Measurements from ENCODE around the gene USP24.
A peak's percentile ranks its signal among the peaks of the same experiment; 100 is the strongest.

Gene USP24

GRCh38 chr1:55064071-55064581, 151.0 kb downstream of the USP24 start:
- H3K36me3 Mint-ChIP-seq (ENCODE audit: insufficient read depth) = peaks cover 26% of the 10 kb centered on the region
- H3K27me3 Mint-ChIP-seq = no peaks in the 10 kb centered on the region
- H3K4me3 Mint-ChIP-seq = no peak overlapping the region
- DNase-seq (ENCODE audit: low spot score in 2 of 2) (no peak), ATAC-seq (replicated peaks; ENCODE audit: extremely low read depth, poor library complexity, severe bottlenecking) (no peak)
- no peak overlapping the region for H3K27ac Mint-ChIP-seq (ENCODE audit: low read depth)
- H3K4me1 Mint-ChIP-seq = no peaks in the 10 kb centered on the region
- no peaks in the 10 kb centered on the region for H3K9me3 Mint-ChIP-seq

GRCh38 chr1:55063577-55063942, 151.6 kb downstream of the USP24 start:
- DNase-seq (ENCODE audit: low spot score in 2 of 2) (no peak), ATAC-seq (replicated peaks; ENCODE audit: extremely low read depth, poor library complexity, severe bottlenecking) (no peak)
- no peak overlapping the region for H3K4me3 Mint-ChIP-seq
- H3K27ac Mint-ChIP-seq (ENCODE audit: low read depth) = no peak overlapping the region
- H3K9me3 Mint-ChIP-seq = no peaks in the 10 kb centered on the region
- H3K4me1 Mint-ChIP-seq = no peaks in the 10 kb centered on the region
- peaks cover 20% of the 10 kb centered on the region for H3K36me3 Mint-ChIP-seq (ENCODE audit: insufficient read depth)
- no peaks in the 10 kb centered on the region for H3K27me3 Mint-ChIP-seq

GRCh38 chr1:55062801-55063576, 152.2 kb downstream of the USP24 start:
- Mint-ChIP-seq H3K9me3 (no peaks in the 10 kb centered on the region), H3K27ac (ENCODE audit: low read depth) (no peak overlapping the region), H3K36me3 (ENCODE audit: insufficient read depth) (peaks cover 17% of the 10 kb centered on the region), H3K4me1 (no peaks in the 10 kb centered on the region), H3K27me3 (no peaks in the 10 kb centered on the region), H3K4me3 (no peak overlapping the region)
- ATAC-seq (replicated peaks; ENCODE audit: extremely low read depth, poor library complexity, severe bottlenecking) = no peak
- no peak for DNase-seq (ENCODE audit: low spot score in 2 of 2)

GRCh38 chr1:55061706-55062321, 153.3 kb downstream of the USP24 start:
- H3K4me1 Mint-ChIP-seq = no peaks in the 10 kb centered on the region
- no peak for DNase-seq (ENCODE audit: low spot score in 2 of 2)
- H3K9me3 Mint-ChIP-seq = no peaks in the 10 kb centered on the region
- H3K27me3 Mint-ChIP-seq = no peaks in the 10 kb centered on the region
- no peak overlapping the region for H3K4me3 Mint-ChIP-seq
- H3K36me3 Mint-ChIP-seq (ENCODE audit: insufficient read depth) = peaks cover 8% of the 10 kb centered on the region
- peak overlapping the region; percentile 36 for H3K27ac Mint-ChIP-seq (ENCODE audit: low read depth)
- no peak for ATAC-seq (replicated peaks; ENCODE audit: extremely low read depth, poor library complexity, severe bottlenecking)

GRCh38 chr1:55061000-55061705, 154.0 kb downstream of the USP24 start:
- H3K27ac Mint-ChIP-seq (ENCODE audit: low read depth) = no peak overlapping the region
- no peak for DNase-seq (ENCODE audit: low spot score in 2 of 2)
- H3K4me3 Mint-ChIP-seq = no peak overlapping the region
- no peaks in the 10 kb centered on the region for H3K9me3 Mint-ChIP-seq
- no peaks in the 10 kb centered on the region for H3K27me3 Mint-ChIP-seq
- ATAC-seq (replicated peaks; ENCODE audit: extremely low read depth, poor library complexity, severe bottlenecking) = no peak
- H3K4me1 Mint-ChIP-seq = no peaks in the 10 kb centered on the region
- peaks cover 4% of the 10 kb centered on the region for H3K36me3 Mint-ChIP-seq (ENCODE audit: insufficient read depth)

- no peak overlapping the region for H3K4me3 Mint-ChIP-seq
- no peaks in the 10 kb centered on the region for H3K9me3 Mint-ChIP-seq
- DNase-seq (ENCODE audit: low spot score in 2 of 2) = no peak
- H3K4me1 Mint-ChIP-seq = no peaks in the 10 kb centered on the region
- H3K27ac Mint-ChIP-seq (ENCODE audit: low read depth) = no peak overlapping the region
- H3K36me3 Mint-ChIP-seq (ENCODE audit: insufficient read depth) = no peaks in the 10 kb centered on the region
- ATAC-seq (replicated peaks; ENCODE audit: extremely low read depth, poor library complexity, severe bottlenecking) = no peak
- no peaks in the 10 kb centered on the region for H3K27me3 Mint-ChIP-seq
These were observed 154.8 kb downstream of the USP24 start for GRCh38 chr1:55060133-55060999.

GRCh38 chr1:55059302-55060132, 155.6 kb downstream of the USP24 start:
- ATAC-seq (replicated peaks; ENCODE audit: extremely low read depth, poor library complexity, severe bottlenecking) (no peak), DNase-seq (ENCODE audit: low spot score in 2 of 2) (no peak)
- Mint-ChIP-seq H3K27me3 (no peaks in the 10 kb centered on the region), H3K27ac (ENCODE audit: low read depth) (no peak overlapping the region), H3K36me3 (ENCODE audit: insufficient read depth) (no peaks in the 10 kb centered on the region), H3K4me3 (no peak overlapping the region), H3K9me3 (no peaks in the 10 kb centered on the region), H3K4me1 (no peaks in the 10 kb centered on the region)

GRCh38 chr1:55057956-55058298, 157.2 kb downstream of the USP24 start:
- H3K9me3 Mint-ChIP-seq = no peaks in the 10 kb centered on the region
- ATAC-seq (replicated peaks; ENCODE audit: extremely low read depth, poor library complexity, severe bottlenecking) (no peak), DNase-seq (ENCODE audit: low spot score in 2 of 2) (no peak)
- H3K36me3 Mint-ChIP-seq (ENCODE audit: insufficient read depth) = no peaks in the 10 kb centered on the region
- H3K27me3 Mint-ChIP-seq = no peaks in the 10 kb centered on the region
- no peak overlapping the region for H3K27ac Mint-ChIP-seq (ENCODE audit: low read depth)
- no peak overlapping the region for H3K4me3 Mint-ChIP-seq
- H3K4me1 Mint-ChIP-seq = no peaks in the 10 kb centered on the region

GRCh38 chr1:55057270-55057955, 157.8 kb downstream of the USP24 start:
- ATAC-seq (replicated peaks; ENCODE audit: extremely low read depth, poor library complexity, severe bottlenecking) (no peak), DNase-seq (ENCODE audit: low spot score in 2 of 2) (no peak)
- no peaks in the 10 kb centered on the region for H3K4me1 Mint-ChIP-seq
- H3K9me3 Mint-ChIP-seq = no peaks in the 10 kb centered on the region
- no peaks in the 10 kb centered on the region for H3K27me3 Mint-ChIP-seq
- H3K36me3 Mint-ChIP-seq (ENCODE audit: insufficient read depth) = no peaks in the 10 kb centered on the region
- no peak overlapping the region for H3K27ac Mint-ChIP-seq (ENCODE audit: low read depth)
- H3K4me3 Mint-ChIP-seq = no peak overlapping the region

- no peak overlapping the region for H3K27ac Mint-ChIP-seq (ENCODE audit: low read depth)
- ATAC-seq (replicated peaks; ENCODE audit: extremely low read depth, poor library complexity, severe bottlenecking) (no peak), DNase-seq (ENCODE audit: low spot score in 2 of 2) (no peak)
- no peaks in the 10 kb centered on the region for H3K9me3 Mint-ChIP-seq
- H3K4me1 Mint-ChIP-seq = no peaks in the 10 kb centered on the region
- H3K36me3 Mint-ChIP-seq (ENCODE audit: insufficient read depth) = no peaks in the 10 kb centered on the region
- no peaks in the 10 kb centered on the region for H3K27me3 Mint-ChIP-seq
- H3K4me3 Mint-ChIP-seq = peak overlapping the region; percentile 23
These were observed 158.6 kb downstream of the USP24 start for GRCh38 chr1:55056632-55056992.

- Mint-ChIP-seq H3K27me3 (no peaks in the 10 kb centered on the region), H3K36me3 (ENCODE audit: insufficient read depth) (no peaks in the 10 kb centered on the region), H3K4me3 (peak overlapping the region; percentile 23), H3K4me1 (no peaks in the 10 kb centered on the region), H3K27ac (ENCODE audit: low read depth) (no peak overlapping the region), H3K9me3 (no peaks in the 10 kb centered on the region)
- DNase-seq (ENCODE audit: low spot score in 2 of 2) (no peak), ATAC-seq (replicated peaks; ENCODE audit: extremely low read depth, poor library complexity, severe bottlenecking) (no peak)
These were observed 159.1 kb downstream of the USP24 start for GRCh38 chr1:55055951-55056631.

Data from central memory CD8-positive, alpha-beta T cell (primary cell).